Panc1 (cell line): ENCODE measurements around the gene SSUH2. TPM values are rescaled to one million over a fixed set of nuclear protein-coding genes. Genes with fewer than 3 reads are reported as not detected.

Source experiments
- ATAC-seq: fragments of 200-7000 bp; cut with Tn5 transposase; 2 replicates; pipeline ENCODE4 v1.9.1; 2020; ENCODE audit warnings: mild to moderate bottlenecking, moderate library complexity
- BruUV-seq: library from RNA; stranded (reverse); fragments of 400-500 nt; replicated peaks from 2 replicates; lab custom pipeline; 2021; lab: Mats Ljungman, UMichigan
- CTCF ChIA-PET: fragments of 300-600 bp; sonication (Branson Sonifier 250); formaldehyde crosslinking; loops from one replicate; lab custom pipeline; 2022; ENCODE audit warnings: antibody characterized with exemption; lab: Charles Lee
- POLR2A ChIA-PET: fragments of 300-600 bp; sonication (Branson Sonifier 250); formaldehyde crosslinking; loops from one replicate; lab custom pipeline; 2022; ENCODE audit warnings: antibody characterized with exemption; lab: Charles Lee
- DNase-seq: peaks from one replicate; pipeline ENCODE4 v3.0.0-alpha.2; 2010; ENCODE audit warnings: low read depth, low spot score
- H3K27ac ChIP-seq: 2 replicates; pipeline ENCODE4 v1.5.1; 2011; ENCODE audit warnings: mild to moderate bottlenecking, low read length, inconsistent platforms
- H3K27me3 ChIP-seq: fragments of 200-500 bp; sonication (Bioruptor generic); 2 replicates; pipeline ENCODE4 v1.6.0; 2014; ENCODE audit warnings: low read length, inconsistent platforms; ENCODE audit not compliant: control insufficient read depth, insufficient read depth
- H3K36me3 ChIP-seq: fragments of 200-500 bp; sonication (Bioruptor generic); 2 replicates; pipeline ENCODE4 v1.5.1; 2014; ENCODE audit warnings: inconsistent platforms, mild to moderate bottlenecking, low read length, moderate library complexity; ENCODE audit not compliant: control insufficient read depth, insufficient read depth
- H3K4me1 ChIP-seq: 2 replicates; pipeline ENCODE4 v1.5.1; 2011; ENCODE audit warnings: inconsistent platforms, mild to moderate bottlenecking, low read length, moderate library complexity; ENCODE audit not compliant: control insufficient read depth, insufficient read depth
- H3K4me3 ChIP-seq, 2 experiments: 2 replicates each; pipeline ENCODE4 v1.5.1; 2011 to 2012; ENCODE audit warnings: low read depth in 2 of 2, low read length in 2 of 2, mild to moderate bottlenecking in 2 of 2, inconsistent platforms in 1 of 2, moderate library complexity in 1 of 2
- H3K9me3 ChIP-seq: fragments of 200-500 bp; sonication (Bioruptor generic); 2 replicates; pipeline ENCODE4 v1.5.1; 2014; ENCODE audit warnings: low read depth, mild to moderate bottlenecking, inconsistent platforms, low read length, moderate library complexity; ENCODE audit not compliant: control insufficient read depth, insufficient read depth
- POLR2AphosphoS5 ChIP-seq: IDR thresholded peaks from 2 replicates; pipeline ENCODE4 v1.6.1; 2012; ENCODE audit warnings: mild to moderate bottlenecking, low read depth, low read length, moderate library complexity
- SIN3A ChIP-seq: IDR thresholded peaks from 2 replicates; pipeline ENCODE4 v1.6.1; 2012; ENCODE audit warnings: low read depth, mild to moderate bottlenecking, low read length, moderate library complexity, borderline replicate concordance; ENCODE audit not compliant: insufficient read depth
- TCF7L2 ChIP-seq: IDR thresholded peaks from 2 replicates; pipeline ENCODE4 v1.6.1; 2011; ENCODE audit warnings: mild to moderate bottlenecking, low read depth, low read length, inconsistent platforms
- in situ Hi-C: cut with HindIII; loops from 2 replicates; pipeline ENCODE4 v1.10.0; 2016; ENCODE audit warnings: low sequenced_read_pairs, low pct_unique_long_range_greater_than_20kb
- intact Hi-C: fragments of 100-400 bp; cut with micrococcal nuclease; formaldehyde crosslinking; loops from one replicate; pipeline ENCODE4 v1.10.0; 2022; ENCODE audit not compliant: unreplicated experiment
- total RNA-seq: library from RNA; stranded (reverse); gene quantifications from one replicate; pipeline ENCODE4 v1.2.1, GENCODE V29; 2021; ENCODE audit not compliant: unreplicated experiment
- TF ChIP-seq, protein P1 (sequence below), 2 experiments: IDR thresholded peaks; 2 replicates each; pipeline ENCODE4 v1.6.1; 2011 to 2012; ENCODE audit warnings: low read depth in 2 of 2, control low read depth in 1 of 2, low read length in 1 of 2, mild to moderate bottlenecking in 1 of 2, moderate library complexity in 1 of 2; ENCODE audit not compliant: insufficient read depth in 1 of 2
- TF ChIP-seq, protein P2 (sequence below): fragments of 450-650 bp; IDR thresholded peaks from 2 replicates; pipeline ENCODE4 v1.5.1; 2017; ENCODE audit warnings: mild to moderate bottlenecking

SSUH2 gene
- total RNA-seq, 1 experiment from 2014 or later: not detected

DNA sequence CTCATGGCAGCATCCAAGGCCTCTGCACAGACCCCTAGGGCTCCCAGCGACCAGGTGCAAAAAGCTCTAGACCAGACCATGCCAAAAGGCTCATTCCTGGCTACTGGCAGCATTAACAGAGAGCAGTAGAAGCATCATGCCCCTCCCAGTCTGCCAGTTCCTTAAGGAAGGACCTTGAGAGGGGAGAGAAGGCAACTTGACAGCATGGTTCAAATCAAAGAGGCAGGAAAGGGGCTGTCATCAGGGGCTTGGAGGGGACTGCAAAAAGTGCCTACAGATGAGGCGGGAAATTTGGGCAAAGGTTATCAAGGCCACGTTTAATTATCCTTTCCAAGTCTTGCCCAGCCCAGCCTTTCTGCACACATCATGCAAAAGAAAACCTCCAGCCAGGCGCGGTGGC, 64.7 kb downstream of the SSUH2 start:
- intact Hi-C loops (no loop called here), in situ Hi-C loops (no loop called here)
- Histone ChIP-seq H3K4me1 (no peaks in the 10 kb centered on the region), H3K9me3 (no peaks in the 10 kb centered on the region), H3K27me3 (no peaks in the 10 kb centered on the region), H3K4me3 (no peak overlapping the region), H3K27ac (no peak overlapping the region), H3K36me3 (no peaks in the 10 kb centered on the region)
- ATAC-seq (no peak), DNase-seq (no peak)
- TF ChIP-seq POLR2AphosphoS5: no peak
- TF ChIP-seq, protein P1, sequence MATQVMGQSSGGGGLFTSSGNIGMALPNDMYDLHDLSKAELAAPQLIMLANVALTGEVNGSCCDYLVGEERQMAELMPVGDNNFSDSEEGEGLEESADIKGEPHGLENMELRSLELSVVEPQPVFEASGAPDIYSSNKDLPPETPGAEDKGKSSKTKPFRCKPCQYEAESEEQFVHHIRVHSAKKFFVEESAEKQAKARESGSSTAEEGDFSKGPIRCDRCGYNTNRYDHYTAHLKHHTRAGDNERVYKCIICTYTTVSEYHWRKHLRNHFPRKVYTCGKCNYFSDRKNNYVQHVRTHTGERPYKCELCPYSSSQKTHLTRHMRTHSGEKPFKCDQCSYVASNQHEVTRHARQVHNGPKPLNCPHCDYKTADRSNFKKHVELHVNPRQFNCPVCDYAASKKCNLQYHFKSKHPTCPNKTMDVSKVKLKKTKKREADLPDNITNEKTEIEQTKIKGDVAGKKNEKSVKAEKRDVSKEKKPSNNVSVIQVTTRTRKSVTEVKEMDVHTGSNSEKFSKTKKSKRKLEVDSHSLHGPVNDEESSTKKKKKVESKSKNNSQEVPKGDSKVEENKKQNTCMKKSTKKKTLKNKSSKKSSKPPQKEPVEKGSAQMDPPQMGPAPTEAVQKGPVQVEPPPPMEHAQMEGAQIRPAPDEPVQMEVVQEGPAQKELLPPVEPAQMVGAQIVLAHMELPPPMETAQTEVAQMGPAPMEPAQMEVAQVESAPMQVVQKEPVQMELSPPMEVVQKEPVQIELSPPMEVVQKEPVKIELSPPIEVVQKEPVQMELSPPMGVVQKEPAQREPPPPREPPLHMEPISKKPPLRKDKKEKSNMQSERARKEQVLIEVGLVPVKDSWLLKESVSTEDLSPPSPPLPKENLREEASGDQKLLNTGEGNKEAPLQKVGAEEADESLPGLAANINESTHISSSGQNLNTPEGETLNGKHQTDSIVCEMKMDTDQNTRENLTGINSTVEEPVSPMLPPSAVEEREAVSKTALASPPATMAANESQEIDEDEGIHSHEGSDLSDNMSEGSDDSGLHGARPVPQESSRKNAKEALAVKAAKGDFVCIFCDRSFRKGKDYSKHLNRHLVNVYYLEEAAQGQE (IDR thresholded peaks at IDR 0.05; ENCODE audit: insufficient read depth in 1 of 2, low read depth in 2 of 2, low read length in 1 of 2): no peak
- TF ChIP-seq, protein P2, sequence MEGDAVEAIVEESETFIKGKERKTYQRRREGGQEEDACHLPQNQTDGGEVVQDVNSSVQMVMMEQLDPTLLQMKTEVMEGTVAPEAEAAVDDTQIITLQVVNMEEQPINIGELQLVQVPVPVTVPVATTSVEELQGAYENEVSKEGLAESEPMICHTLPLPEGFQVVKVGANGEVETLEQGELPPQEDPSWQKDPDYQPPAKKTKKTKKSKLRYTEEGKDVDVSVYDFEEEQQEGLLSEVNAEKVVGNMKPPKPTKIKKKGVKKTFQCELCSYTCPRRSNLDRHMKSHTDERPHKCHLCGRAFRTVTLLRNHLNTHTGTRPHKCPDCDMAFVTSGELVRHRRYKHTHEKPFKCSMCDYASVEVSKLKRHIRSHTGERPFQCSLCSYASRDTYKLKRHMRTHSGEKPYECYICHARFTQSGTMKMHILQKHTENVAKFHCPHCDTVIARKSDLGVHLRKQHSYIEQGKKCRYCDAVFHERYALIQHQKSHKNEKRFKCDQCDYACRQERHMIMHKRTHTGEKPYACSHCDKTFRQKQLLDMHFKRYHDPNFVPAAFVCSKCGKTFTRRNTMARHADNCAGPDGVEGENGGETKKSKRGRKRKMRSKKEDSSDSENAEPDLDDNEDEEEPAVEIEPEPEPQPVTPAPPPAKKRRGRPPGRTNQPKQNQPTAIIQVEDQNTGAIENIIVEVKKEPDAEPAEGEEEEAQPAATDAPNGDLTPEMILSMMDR: no peak
- TF ChIP-seq SIN3A: no peak
- no peak for TF ChIP-seq TCF7L2
- CTCF ChIA-PET: no interaction called here
- POLR2A ChIA-PET: no interaction called here
- no TSS peak for BruUV-seq

DNA sequence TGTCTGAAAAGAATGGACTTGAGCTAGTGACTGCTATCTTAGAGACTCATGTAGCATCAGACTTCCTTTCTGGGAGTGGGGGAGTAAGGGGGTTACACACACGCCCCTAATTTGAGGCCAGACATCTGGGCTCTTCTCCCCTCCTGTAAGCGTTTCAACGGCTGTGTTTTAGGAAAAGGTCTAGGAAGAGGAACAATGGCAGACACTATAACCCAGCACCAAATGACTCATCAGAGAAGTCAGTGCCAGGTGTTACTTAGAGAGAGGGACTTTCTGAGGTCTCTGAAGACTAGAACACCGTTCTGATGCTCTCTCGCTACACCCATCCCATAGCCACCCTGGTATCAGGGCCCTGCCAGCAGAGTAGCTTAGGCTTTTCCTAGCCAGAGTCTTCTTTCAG, 65.5 kb downstream of the SSUH2 start:
- CTCF ChIA-PET: no interaction called here
- no TSS peak for BruUV-seq
- no peak for DNase-seq
- no peaks in the 10 kb centered on the region for H3K36me3 ChIP-seq
- H3K4me3 ChIP-seq: no peak overlapping the region
- no peak for ATAC-seq
- H3K27ac ChIP-seq: no peak overlapping the region
- no peaks in the 10 kb centered on the region for H3K4me1 ChIP-seq
- H3K27me3 ChIP-seq: no peaks in the 10 kb centered on the region
- no peaks in the 10 kb centered on the region for H3K9me3 ChIP-seq
- POLR2A ChIA-PET: no interaction called here
- intact Hi-C loops: no loop called here
- no peak for TF ChIP-seq SIN3A
- TF ChIP-seq, protein P2: no peak
- TF ChIP-seq POLR2AphosphoS5: no peak
- TF ChIP-seq TCF7L2: no peak
- TF ChIP-seq, protein P1 (IDR thresholded peaks at IDR 0.05; ENCODE audit: insufficient read depth in 1 of 2, low read depth in 2 of 2, low read length in 1 of 2): no peak
- in situ Hi-C loops: no loop called here
